ENCODE data around the gene PARVB. TPM values are rescaled to one million over a fixed set of nuclear protein-coding genes. Genes with fewer than 3 reads are reported as not detected.

Gene PARVB
- total RNA-seq, 1 donor from 2014 or later = 52.7 TPM

DNA sequence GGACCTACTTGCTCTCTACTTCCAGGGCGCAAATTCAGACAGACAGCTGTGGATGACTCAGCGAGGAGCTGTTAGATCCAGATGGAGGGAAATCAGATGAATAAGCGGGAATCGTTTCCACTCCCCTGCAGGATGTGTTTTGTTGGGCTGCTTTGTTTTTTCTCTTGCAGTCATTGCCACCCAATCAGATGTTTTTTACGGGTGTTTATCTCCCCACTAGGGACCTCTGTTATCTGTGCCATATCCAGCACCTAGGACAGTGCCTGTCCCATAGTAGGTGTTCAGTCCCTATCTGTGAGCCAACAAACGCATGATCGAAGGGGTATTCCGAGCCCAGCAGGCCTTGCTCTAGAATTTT is 105.5 kb downstream of the PARVB start:
- intact Hi-C loops (cut with micrococcal nuclease) = no loop called here

GRCh38 chr22:44130076-44130711 is 106.1 kb downstream of the PARVB start:
- intact Hi-C loops (cut with micrococcal nuclease) = no loop called here

DNA sequence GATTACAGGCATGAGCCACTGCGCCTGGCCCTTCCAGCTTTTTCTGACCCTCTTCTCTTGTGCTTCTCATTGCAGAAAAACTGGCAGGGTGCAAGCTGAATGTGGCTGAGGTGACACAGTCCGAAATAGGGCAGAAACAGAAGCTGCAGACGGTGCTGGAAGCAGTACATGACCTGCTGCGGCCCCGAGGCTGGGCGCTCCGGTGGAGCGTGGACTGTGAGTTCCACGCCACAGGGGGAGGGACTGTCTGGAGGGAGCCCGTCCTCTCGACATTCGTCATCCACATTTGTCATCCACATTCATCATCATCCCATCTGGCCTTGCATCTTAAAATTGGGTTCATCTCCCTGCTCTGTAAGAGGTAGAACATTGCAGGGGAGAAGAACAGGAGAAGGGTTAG is 107.3 kb downstream of the PARVB start:
- intact Hi-C loops (cut with micrococcal nuclease) = no loop called here

DNA sequence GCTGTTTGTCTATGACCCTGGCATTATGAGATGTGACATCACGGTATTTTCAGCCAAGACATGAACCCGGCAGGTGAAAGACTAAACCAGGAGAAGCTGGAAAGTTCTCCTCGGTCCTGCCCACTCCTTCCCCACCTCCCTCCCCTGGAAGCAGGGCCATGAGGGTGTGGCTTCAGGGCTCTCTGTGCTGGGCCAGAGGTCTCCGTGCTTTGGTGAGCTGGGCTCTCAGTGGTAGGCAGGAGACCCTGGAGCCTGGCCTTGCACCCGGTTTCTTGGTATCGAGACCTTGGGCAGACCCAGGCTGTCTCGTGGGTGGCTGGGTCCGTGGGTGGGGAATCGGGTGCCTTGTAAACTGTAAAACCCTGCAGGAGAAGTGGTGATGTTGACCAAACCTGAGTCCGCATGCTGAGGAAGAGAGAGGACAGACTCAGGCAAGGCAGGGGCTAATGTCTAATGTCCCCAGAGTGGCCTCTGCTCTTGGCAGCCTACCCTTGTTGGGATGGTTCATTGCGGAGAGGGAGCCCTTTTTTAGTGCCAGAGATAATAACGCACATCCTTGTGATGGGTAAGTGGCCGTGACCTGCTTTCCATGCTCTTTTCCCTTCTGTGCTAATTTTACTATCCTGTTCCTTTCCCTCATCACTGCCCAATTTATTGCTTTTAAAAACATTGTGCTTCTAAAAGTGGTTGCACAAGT is 108.0 kb downstream of the PARVB start:
- intact Hi-C loops (cut with micrococcal nuclease) = no loop called here

DNA sequence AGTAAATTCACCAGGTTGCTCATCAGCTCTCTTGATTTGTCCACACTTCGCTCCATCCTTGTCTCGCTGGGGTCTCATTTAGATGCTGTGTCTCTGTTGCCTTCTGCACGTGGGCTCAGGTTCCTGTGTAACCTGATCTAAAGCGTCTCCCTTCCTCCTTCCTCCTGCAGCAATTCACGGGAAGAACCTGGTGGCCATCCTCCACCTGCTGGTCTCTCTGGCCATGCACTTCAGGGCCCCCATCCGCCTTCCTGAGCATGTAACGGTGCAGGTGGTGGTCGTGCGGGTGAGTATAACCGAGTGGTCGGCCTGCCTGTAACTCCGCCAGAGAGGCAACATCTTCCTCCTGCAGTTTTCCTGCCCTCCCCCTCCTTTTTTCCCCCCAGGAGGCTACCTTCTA is 108.6 kb downstream of the PARVB start:
- intact Hi-C loops (cut with micrococcal nuclease) = no loop called here

- intact Hi-C loops (cut with micrococcal nuclease) = no loop called here
Observed at GRCh38 chr22:44133161-44133560, 109.1 kb downstream of the PARVB start.

GRCh38 chr22:44133901-44134571 is 109.9 kb downstream of the PARVB start:
- intact Hi-C loops (cut with micrococcal nuclease) = no loop called here

GRCh38 chr22:44136112-44136511 is 112.0 kb downstream of the PARVB start:
- intact Hi-C loops (cut with micrococcal nuclease) = no loop called here

DNA sequence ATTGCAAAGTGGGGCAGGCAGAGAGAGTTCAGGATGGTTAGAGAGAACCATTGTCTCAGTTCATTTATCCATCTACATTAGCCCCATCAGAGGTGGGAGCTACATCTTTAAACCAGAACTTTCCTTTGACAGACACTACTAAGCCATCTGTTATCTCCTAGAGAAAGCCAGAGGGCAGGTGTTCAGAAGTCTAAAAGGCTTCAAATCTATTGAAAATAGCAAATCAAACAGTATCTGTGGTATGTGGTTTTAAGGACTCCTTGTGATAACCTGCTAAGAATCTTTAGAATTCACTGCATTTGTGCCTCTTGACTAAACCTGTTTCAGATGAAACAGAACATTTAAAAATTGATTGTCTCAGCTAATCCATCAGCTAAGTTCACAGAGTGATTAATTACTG is 112.7 kb downstream of the PARVB start:
- intact Hi-C loops (cut with micrococcal nuclease) = no loop called here

- intact Hi-C loops (cut with micrococcal nuclease) = no loop called here
Observed at GRCh38 chr22:44137415-44137814, 113.3 kb downstream of the PARVB start.

DNA sequence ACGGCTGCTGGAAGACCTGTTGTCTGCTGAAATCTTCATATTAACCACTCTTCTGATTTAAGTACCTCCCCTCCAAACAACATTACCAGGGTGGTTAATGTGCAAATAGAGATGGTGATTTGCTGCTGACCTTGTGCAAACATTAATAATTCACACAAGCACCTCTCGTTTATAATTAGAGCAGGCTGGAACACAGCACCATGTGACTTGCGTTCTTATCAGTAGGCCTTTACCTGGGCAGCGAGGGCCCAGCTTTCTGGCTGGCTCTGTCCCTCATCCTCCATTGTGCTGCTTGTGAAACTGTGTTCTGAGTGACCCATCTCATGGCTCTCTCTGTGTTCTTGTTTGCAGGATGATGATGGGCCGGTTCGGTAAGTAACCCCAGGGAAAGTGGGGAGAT is 115.7 kb downstream of the PARVB start:
- intact Hi-C loops (cut with micrococcal nuclease) = no loop called here

- intact Hi-C loops (cut with micrococcal nuclease) = no loop called here
Observed at GRCh38 chr22:44142421-44143104, 118.5 kb downstream of the PARVB start.

GRCh38 chr22:44143105-44143474 is 119.0 kb downstream of the PARVB start:
- intact Hi-C loops (cut with micrococcal nuclease) = no loop called here

DNA sequence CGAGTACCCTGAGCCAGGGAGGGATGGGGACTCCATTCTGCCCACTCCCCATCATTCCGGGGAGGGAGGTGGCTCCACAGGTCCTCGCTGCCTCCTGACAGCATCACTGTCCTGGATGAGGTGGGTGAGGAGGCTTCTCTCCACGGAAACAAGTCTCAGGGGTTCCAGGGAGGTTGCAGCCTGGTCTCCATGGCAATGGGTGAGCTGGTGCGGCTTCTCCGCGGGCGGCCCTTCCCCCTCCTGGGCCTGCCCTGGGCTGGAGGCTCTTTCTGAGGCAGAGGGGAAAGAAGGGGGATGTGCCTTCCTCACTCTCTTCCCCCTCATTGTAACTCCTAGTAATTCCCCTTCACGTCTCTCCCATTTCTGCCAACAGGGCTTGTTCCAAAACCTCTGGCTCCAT is 119.5 kb downstream of the PARVB start:
- intact Hi-C loops (cut with micrococcal nuclease) = no loop called here

- intact Hi-C loops (cut with micrococcal nuclease) = no loop called here
Observed at GRCh38 chr22:44144046-44144569, 120.0 kb downstream of the PARVB start.

- intact Hi-C loops (cut with micrococcal nuclease) = no loop called here
Observed at GRCh38 chr22:44145544-44145943, 121.4 kb downstream of the PARVB start.

DNA sequence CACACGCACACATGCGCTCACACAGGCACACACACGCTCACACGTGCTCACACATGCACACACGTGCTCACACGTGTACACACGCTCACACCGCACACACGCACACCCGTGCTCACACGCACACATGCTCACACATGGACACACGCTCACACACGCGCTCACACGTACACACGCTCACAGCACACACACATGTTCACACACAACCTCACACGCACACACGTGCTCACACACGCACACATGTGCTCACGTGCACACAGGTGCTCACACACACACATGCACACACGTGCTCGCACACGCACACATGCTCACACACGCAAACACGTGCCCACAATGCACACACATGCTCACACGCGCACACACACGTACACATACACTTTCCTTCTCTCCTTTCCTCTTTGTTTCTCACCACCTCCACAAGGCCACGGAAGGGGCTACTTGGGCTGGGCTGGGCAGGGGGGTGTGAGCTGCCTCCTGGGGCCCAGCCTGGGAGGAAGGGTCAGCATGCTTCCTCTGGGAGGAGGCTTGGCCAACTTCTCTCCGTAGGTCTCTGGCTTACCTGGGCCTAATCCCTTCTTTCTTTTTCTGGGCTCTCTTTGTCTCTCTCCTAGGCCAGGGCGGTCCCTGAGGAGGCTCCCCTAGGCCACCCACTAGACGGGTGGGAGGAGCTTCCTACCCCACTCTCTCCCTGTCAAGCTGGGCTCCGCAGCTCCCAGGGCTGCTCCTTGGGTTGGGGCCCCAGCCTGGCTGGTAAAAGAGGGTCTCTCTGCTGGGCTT is 122.2 kb downstream of the PARVB start:
- intact Hi-C loops (cut with micrococcal nuclease) = no loop called here

DNA sequence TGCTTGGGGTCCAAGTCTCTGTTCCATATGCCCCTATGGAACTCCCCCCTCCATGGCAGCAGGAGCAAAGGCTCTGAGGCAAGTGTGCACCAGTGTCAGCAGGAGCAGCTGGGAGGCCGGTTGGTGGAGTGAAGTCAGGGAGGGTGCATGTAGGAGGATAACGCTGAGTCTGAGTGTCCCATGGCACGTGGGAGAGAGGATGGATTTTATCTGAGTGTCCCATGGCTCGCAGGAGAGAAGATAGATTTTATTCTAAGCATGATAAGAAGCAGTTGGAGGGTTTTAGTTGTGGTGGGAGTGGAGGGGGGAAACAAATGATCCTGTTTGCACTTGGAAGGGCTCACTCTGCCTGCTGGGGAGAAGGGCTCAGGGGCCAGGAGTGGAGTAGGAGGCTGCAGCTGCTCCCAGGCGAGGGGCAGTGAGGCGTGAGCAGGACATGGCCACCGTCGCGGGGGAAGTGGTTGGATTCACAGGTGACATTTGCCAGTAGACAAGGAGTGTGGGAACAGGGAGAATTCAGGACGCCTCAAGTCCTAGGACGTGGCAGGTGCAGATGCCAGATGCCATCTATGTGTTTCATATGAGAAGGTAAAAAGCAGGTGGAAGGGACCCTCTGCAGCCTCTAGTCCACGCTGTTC is 123.0 kb downstream of the PARVB start:
- intact Hi-C loops (cut with micrococcal nuclease) = no loop called here

DNA sequence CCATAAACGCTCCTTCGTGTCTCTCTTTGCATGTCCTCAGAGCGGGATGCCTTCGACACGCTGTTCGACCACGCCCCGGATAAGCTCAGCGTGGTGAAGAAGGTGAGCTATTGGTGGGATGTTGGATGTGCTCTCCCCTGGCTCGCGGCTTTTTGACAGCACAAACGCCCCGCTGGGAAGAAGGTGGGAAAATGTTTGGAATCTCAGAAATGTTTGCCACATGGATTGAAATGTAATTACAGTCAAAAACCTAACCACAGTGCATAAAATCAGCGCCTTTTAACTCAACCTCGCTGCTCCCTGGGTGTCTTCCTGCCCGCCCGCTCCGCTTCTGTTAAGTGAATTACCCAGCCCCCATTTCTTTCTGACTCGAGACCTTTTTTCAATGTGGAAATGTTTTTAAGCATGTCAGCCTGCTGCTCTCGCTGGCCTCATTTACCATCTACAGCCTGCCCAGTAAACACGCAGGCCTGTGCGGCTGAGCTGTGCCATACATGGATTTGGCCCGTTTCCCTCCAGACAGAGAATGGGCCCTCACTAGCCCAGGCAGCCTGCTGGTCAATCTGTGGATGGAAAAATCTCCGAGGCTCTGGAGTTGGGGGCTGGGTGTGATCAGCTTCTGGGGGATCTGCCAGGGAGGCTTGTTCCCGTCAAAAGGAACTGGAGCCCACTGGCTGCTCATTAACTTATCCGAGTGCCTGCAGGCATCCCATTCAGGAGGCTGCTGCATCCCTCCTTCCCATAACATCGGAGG is 123.9 kb downstream of the PARVB start:
- intact Hi-C loops (cut with micrococcal nuclease) = no loop called here

GRCh38 chr22:44151676-44152075 is 127.6 kb downstream of the PARVB start:
- intact Hi-C loops (cut with micrococcal nuclease) = no loop called here
